ENCODE measurements around the gene CEACAM19. TPM values are rescaled to one million over a fixed set of nuclear protein-coding genes. Genes with fewer than 3 reads are reported as not detected.

CEACAM19 gene
- total and polyA plus RNA-seq, 2 of the 8 experiments (the other 6 are each of a cell fraction or from before 2014, with no cell fraction given) = 3.1 to 3.4 TPM

- H3K18ac ChIP-seq (ENCODE audit: extremely low read depth, low read length) = 0 out of 2 replicates have a peak overlapping the region, but pooled peaks have one; percentile 62
- no peaks in the 10 kb centered on the region for H3K36me3 ChIP-seq (ENCODE audit: control insufficient read depth in 2 of 4, insufficient read depth in 4 of 4, low read length in 3 of 4)
- H2BK12ac ChIP-seq (ENCODE audit: low read depth, low read length) = no peak overlapping the region
- H3K4ac ChIP-seq (replicated peaks; ENCODE audit: insufficient read length, low read depth, low read length) = no peak overlapping the region
- H3K27ac ChIP-seq (ENCODE audit: low read depth, low read length) = no peak overlapping the region
- H3K4me1 ChIP-seq (replicated peaks in 1 of 4; ENCODE audit: control insufficient read depth in 3 of 4, insufficient read depth in 4 of 4, low read length in 3 of 4) = no peaks in the 10 kb centered on the region
- H2BK15ac ChIP-seq (ENCODE audit: low read length) = no peak overlapping the region
- no peak overlapping the region for H3K56ac ChIP-seq (replicated peaks; ENCODE audit: insufficient read length, low read depth, low read length)
- peak; percentile 85 for FAIRE-seq
- H3K4me2 ChIP-seq (ENCODE audit: insufficient read depth in 1 of 2, low read depth in 2 of 2, low read length in 2 of 2) = peak overlapping the region in 1 of 2 experiments; percentile 21; a peak in 2 of 4 replicates
- no peak overlapping the region for H4K5ac ChIP-seq (ENCODE audit: insufficient read length, low read depth, low read length)
- WGBS, 2 experiments (ENCODE audit: extremely low coverage in 1 of 2, insufficient coverage in 1 of 2, insufficient read length in 1 of 2, insufficient replicate concordance in 2 of 2, low coverage in 1 of 2, low lambda C conversion rate in 2 of 2, missing lambda C conversion rate in 1 of 2) = 78% methylated on average over 8 of the region's 8 CpGs; no CpG with 5 or more reads in 1 of the 2 experiments
- H3K14ac ChIP-seq (ENCODE audit: insufficient read length) = no peak overlapping the region
- H4K8ac ChIP-seq (ENCODE audit: extremely low read depth, insufficient read depth, low read length) = peak overlapping the region; percentile 59; the same call in 1 of the 2 replicates
- no peaks in the 10 kb centered on the region for H3K79me2 ChIP-seq (ENCODE audit: control insufficient read depth in 1 of 2, insufficient read depth in 2 of 2, low read length in 2 of 2)
- no peak overlapping the region for H2AK5ac ChIP-seq (ENCODE audit: low read depth, low read length)
- no peak overlapping the region for H3K23ac ChIP-seq (ENCODE audit: insufficient read length)
- no peak overlapping the region for H2BK5ac ChIP-seq (ENCODE audit: low read depth, low read length)
- no peaks in the 10 kb centered on the region for H4K20me1 ChIP-seq (replicated peaks in 1 of 2; ENCODE audit: control insufficient read depth in 1 of 2, insufficient read depth in 2 of 2, low read length in 2 of 2)
- H3K27me3 ChIP-seq (replicated peaks in 1 of 4; ENCODE audit: control insufficient read depth in 3 of 4, extremely low read depth in 1 of 4, insufficient read depth in 3 of 4, low read length in 3 of 4) = no peaks in the 10 kb centered on the region
- no peak overlapping the region for H4K91ac ChIP-seq (replicated peaks; ENCODE audit: insufficient read length, low read length)
- no peak overlapping the region for H3K4me3 ChIP-seq (ENCODE audit: extremely low read depth in 1 of 4, insufficient read depth in 2 of 4, low read depth in 3 of 4, low read length in 4 of 4)
- H2BK120ac ChIP-seq (replicated peaks; ENCODE audit: low read depth, low read length) = no peak overlapping the region
- H2BK20ac ChIP-seq (ENCODE audit: low read length) = no peak overlapping the region
- no peaks in the 10 kb centered on the region for H3K23me2 ChIP-seq (ENCODE audit: low read depth, low read length)
- no peaks in the 10 kb centered on the region for H3K9me3 ChIP-seq (ENCODE audit: insufficient read depth in 2 of 2, low read depth in 1 of 2, low read length in 1 of 2)
- ChIA-PET POLR2A (ENCODE audit: partially characterized antibody) (interaction anchor here (0.6 kb wide), 1 partner anchor 23 kb away, joined by 3 read pairs; no protein-coding TSS in a partner anchor), CTCF (ENCODE audit: partially characterized antibody) (interaction anchor here (0.6 to 2.8 kb wide), 7 partner anchors 11 to 106 kb away, joined by 3 to 9 read pairs (median 3); no protein-coding TSS in a partner anchor)
- H3K9ac ChIP-seq (replicated peaks in 1 of 4; ENCODE audit: extremely low read depth in 1 of 4, low read depth in 3 of 4, low read length in 3 of 4) = no peak overlapping the region
- H2AFZ ChIP-seq (ENCODE audit: low read length) = 0 out of 2 replicates have a peak overlapping the region, but pooled peaks have one; percentile 26
- peak in 1 of 2 experiments; percentile 60 for DNase-seq (ENCODE audit: low read depth in 1 of 2, low spot score in 2 of 2)
- H3K79me1 ChIP-seq (ENCODE audit: low read depth, low read length) = no peaks in the 10 kb centered on the region; the same call in 1 of the 2 replicates
- TF ChIP-seq SP1 (IDR thresholded peaks at IDR 0.05; ENCODE audit: low read depth, low read length) (peak; percentile 64; the same call in 1 of the 2 replicates), SIX5 (IDR thresholded peaks at IDR 0.05; ENCODE audit: low read depth, low read length) (no peak), JUND (IDR thresholded peaks at IDR 0.05; ENCODE audit: low read length) (peak; percentile 65; the same call in 1 of the 2 replicates), CREB1 (IDR thresholded peaks at IDR 0.05) (no peak), BACH1 (IDR thresholded peaks at IDR 0.05; ENCODE audit: low read length) (no peak), POLR2AphosphoS5 (IDR thresholded peaks at IDR 0.05; ENCODE audit: low read depth, low read length) (no peak), HDAC6 (IDR thresholded peaks at IDR 0.05; ENCODE audit: low read depth, low read length) (no peak), SUZ12 (IDR thresholded peaks at IDR 0.05; ENCODE audit: low read length) (no peak)
- TF ChIP-seq, protein P1, sequence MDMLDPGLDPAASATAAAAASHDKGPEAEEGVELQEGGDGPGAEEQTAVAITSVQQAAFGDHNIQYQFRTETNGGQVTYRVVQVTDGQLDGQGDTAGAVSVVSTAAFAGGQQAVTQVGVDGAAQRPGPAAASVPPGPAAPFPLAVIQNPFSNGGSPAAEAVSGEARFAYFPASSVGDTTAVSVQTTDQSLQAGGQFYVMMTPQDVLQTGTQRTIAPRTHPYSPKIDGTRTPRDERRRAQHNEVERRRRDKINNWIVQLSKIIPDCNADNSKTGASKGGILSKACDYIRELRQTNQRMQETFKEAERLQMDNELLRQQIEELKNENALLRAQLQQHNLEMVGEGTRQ (IDR thresholded peaks at IDR 0.05; ENCODE audit: low read length) = 0 out of 2 replicates have a peak, but pooled peaks have one; percentile 31
These were observed 5.9 kb downstream of the CEACAM19 start for GRCh38 chr19:44677019-44677811.
